HG03565 (cell line): Measurements from ENCODE around the gene DICER1.
"Not testable (repeated sequence)": the region's sequence is repeated elsewhere in the genome, so short reads cannot be mapped to it uniquely, and the experiment has no call there.

Experiments used
- ATAC-seq: cut with Tn5 transposase; IDR thresholded peaks from one replicate; pipeline ENCODE4 v1.9.1; 2021; ENCODE audit warnings: mild to moderate bottlenecking, moderate library complexity; ENCODE audit not compliant: unreplicated experiment

The DICER1 gene

GRCh38 chr14:95185033-95185766 is 27.9 kb upstream of the DICER1 start:
- ATAC-seq: no peak

DNA sequence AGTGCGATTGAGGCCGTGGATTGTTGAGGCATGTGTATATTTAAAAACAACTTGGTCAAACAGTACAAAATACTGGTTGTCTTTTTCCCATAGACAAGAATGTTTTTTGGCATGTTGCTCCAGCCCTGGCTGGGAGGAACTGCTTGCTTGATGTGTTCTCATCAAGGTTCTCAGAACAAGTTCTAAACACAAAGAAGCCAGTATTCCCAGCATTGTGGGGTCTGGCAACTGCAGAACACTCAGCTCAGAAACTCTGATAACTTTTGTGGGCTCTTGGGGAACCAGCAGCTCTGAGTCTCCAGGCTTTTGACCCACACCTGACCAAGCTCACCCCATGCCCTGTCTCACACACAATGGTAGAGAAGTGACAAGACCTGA is 27.1 kb upstream of the DICER1 start:
- ATAC-seq: no peak

DNA sequence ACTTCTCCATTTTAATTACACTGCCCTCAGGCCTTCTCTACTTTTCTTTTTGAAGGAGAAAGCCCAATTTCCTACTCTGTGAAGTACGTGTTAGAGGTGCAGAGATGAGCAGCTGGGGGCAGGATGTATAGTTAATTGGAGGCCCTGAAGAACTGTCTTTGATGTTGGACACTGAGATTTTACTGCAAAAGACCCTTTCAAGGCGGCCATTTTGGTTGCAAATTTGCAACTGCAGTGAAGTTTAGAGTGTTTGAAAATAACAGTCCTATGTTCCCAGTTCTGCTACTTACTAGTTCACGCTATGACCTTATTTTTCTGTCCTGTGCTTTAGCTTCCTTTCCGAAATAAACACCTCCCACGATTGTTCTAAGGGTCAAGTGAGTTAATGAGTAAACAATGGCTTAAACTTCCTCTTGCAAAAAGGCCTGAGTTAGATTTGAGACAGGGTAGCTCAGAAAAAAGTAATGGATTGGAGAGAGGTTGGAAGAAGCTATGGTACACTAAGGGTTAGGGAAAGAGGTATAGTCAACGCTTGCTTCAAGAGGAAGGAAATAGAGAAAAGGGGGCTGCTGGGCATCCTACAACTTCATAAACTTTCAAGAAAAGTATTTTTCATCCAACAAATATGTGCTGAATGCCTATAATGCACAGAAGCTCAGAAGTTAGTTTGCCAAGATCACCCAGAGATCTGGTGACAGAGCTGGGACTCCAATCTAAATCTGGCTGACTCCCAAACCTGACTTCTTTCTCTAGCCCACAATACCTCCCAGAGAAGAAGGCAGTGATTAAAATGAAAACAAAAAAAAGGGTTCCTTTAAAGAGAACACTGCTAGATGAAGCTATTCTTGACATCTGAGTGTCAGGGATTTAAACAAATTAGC is 26.4 kb upstream of the DICER1 start:
- ATAC-seq: no peak

DNA sequence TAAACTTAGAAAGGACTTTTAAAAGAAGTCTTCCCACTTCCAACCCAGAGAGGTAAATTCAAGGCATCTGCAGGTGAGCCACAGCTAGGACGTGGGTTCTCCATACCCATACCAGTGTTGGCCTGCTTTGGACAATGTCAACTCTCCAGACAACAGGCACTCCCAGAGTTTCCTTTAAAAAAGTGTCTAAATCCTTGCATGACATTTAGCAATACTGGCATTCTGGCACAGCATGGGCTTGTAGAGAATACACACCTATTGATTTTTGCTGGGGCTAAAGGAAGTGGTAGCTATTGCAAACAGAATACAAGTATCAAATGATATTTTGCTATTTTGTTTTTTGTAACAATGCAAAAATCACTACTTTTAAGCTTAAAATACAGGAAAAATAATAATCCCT is 25.8 kb upstream of the DICER1 start:
- ATAC-seq: no peak

GRCh38 chr14:95182379-95182778 is 25.1 kb upstream of the DICER1 start:
- ATAC-seq: no peak

- ATAC-seq: no peak
Measured at GRCh38 chr14:95180966-95181741, 23.8 kb upstream of the DICER1 start.

DNA sequence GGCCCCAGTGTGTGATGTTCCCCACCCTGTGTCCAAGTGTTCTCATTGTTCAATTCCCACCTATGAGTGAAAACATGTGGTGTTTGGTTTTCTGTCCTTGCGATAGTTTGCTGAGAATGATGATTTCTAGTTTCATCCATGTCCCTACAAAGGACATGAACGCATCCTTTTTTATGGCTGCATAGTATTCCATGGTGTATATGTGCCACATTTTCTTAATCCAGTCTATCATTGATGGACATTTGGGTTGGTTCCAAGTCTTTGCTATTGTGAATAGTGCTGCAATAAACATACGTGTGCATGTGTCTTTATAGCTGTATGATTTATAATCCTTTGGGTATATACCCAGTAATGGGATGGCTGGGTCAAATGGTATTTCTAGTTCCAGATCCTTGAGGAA is 18.3 kb upstream of the DICER1 start:
- not testable (repeated sequence) for ATAC-seq

GRCh38 chr14:95174184-95174792 is 17.0 kb upstream of the DICER1 start:
- ATAC-seq: no peak

GRCh38 chr14:95173518-95173917 is 16.2 kb upstream of the DICER1 start:
- no peak for ATAC-seq

GRCh38 chr14:95167177-95167576 is 9.8 kb upstream of the DICER1 start:
- ATAC-seq: no peak

DNA sequence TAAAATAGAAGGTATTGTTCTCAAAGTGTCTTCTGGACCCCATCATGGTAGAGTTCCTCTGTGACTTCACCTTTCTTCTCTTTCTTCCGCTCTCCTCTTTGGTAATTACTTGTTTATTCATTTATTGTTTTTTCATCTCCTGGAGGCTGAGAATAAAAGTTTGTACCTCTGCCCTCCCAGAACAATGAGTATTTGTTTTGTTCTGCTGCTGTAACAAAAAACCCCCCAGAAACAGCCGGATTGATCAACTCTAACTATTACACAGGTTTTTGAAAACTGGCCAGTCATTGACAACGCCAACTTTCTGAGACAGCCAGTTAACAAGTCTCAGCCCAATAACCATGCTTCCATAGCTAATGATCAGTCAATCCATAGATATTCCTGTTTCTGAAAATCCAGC is 8.2 kb upstream of the DICER1 start:
- no peak for ATAC-seq

DNA sequence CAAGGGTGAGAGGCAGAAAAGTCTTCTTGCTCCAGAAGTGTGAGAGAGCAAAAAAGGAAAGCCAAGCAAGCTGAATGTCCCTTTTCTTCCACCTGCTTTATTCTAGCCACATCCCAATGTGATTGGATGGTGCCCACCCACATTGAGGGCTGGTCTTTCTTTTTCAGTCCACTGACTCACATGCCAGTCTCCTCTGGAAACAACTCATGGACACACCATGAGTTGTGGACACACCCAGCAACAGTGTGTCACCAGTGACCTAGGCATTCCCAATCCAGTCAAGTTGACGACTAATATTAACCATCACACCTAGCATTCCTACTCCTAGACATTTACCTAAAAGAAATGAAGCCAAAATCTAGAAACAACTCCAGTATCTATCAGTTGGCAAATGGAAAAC is 7.2 kb upstream of the DICER1 start:
- ATAC-seq: no peak

DNA sequence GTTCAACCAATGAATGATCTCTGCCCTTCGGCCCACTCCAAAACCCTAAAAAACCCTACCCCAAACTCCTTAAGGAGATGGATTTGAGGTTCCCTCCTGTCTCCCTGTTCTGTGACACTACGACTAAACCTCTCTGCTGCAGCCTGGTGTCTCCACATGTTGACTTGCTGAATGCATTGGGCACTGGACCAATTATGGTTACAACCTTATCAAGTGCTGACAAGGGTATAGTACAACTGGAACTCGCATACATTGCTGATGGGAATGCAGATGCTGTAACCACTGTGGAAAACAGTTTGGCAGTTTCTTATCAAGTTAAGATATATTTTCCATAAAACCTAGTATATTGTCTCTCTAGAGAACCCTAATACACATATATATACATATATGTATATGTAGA is 6.3 kb upstream of the DICER1 start:
- no peak for ATAC-seq

GRCh38 chr14:95163132-95163531 is 5.8 kb upstream of the DICER1 start:
- ATAC-seq: no peak

- no peak for ATAC-seq
Measured at GRCh38 chr14:95162641-95163040, 5.3 kb upstream of the DICER1 start.

DNA sequence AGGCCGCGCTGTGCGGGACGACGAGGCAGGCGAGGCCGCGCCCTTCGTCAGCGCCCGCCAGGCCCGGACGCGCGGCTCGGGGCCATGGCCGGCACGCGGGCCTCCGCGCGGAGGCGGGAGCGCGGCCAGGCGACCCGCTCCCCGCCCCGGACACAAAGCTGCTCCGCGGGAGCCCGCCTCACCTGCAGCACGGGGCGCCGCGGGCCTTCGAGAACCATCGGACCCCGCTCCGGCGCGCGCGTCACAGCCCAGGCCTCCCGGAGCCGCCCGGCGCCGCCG is 342 bp downstream of the DICER1 start:
- peak; percentile 30 for ATAC-seq

DNA sequence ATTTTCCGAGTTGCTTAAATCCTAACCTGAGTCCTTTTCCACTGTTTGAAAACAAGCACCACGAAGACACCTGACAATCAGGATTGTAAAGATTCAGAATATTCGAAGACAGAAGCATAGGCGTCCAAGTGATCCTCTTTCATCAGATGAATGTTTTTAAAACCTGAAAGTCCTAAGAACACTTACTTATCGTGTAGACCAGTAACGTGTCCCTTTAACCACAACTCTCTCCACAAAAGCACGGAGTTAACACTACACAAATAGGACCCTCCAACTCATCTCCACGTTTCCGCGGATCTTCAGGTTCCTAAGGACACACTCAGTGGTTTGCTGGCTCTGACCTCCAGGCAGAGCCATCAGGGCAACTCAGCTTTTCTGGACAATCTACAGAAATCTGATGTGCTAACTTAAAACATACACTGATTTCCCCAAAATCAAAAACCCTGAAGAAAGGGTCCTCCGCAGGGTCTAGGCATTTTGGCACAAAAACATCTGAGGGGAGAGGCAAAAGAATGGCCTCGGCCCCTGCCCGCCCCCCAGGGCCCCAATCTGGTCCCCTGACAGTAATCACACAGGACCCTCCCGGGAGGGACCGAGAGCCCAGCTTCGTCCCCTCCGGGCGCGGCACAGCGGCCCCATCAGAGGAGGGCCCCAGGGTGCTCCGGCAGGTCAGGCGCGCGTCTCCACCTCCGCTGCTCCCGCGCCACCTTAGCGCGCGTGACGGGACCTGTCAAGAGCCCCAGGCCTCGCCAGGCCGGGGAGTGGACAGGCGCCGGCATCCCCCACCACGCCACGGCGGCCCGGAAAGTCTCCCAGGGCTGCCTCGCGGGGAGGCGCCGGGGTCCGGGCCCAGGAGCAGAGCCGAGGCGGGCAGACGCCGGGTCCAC is 925 bp downstream of the DICER1 start:
- peak; percentile 18 for ATAC-seq

DNA sequence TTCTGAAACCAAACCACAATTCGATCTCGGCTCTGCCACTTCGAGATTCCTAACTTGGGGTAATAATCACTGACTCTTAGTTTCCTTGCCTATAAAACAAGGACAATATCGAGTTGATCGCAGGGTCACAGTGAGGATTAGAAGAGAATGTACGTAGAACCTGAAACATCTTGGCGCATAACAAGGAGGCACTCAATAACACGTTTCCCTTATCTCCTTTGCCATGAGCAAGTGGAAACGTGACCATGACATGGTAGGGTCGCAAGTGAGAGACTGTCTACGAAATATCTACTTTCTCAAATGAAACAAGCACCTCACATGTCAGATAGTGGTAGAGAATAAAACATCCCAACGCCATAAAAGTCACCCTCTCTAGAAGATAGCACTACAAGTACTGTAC is 2.3 kb downstream of the DICER1 start:
- ATAC-seq: no peak

GRCh38 chr14:95153866-95154265 is 3.5 kb downstream of the DICER1 start:
- no peak for ATAC-seq

DNA sequence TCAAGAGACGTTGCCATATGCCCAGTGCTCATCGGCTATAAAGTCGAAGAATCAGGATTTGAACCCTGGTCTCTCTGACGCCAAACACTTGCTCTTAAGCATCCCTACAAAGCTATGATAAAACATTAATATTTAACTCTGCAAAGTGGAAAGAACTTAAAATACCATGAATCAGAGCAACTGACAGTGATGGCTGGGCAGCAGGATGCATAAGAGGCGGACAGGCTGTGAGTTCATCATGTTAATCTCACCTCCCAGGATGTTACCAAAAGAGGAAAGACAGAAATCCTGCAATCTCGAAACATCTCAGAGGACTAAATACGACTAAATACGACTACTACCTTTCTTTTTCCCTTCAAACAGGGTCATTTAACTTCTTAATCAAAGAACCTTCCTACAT is 5.8 kb downstream of the DICER1 start:
- ATAC-seq: no peak
